ENCODE measurements around the gene RTL10. TPM values are rescaled to one million over a fixed set of nuclear protein-coding genes. Genes with fewer than 3 reads are reported as not detected.
A peak's percentile ranks its signal among the peaks of the same experiment; 100 is the strongest.

The RTL10 gene
- total and polyA plus RNA-seq, 2 of the 13 experiments (the other 11 are each of a cell fraction or from before 2014, with no cell fraction given): 14.1 to 15.8 TPM

DNA sequence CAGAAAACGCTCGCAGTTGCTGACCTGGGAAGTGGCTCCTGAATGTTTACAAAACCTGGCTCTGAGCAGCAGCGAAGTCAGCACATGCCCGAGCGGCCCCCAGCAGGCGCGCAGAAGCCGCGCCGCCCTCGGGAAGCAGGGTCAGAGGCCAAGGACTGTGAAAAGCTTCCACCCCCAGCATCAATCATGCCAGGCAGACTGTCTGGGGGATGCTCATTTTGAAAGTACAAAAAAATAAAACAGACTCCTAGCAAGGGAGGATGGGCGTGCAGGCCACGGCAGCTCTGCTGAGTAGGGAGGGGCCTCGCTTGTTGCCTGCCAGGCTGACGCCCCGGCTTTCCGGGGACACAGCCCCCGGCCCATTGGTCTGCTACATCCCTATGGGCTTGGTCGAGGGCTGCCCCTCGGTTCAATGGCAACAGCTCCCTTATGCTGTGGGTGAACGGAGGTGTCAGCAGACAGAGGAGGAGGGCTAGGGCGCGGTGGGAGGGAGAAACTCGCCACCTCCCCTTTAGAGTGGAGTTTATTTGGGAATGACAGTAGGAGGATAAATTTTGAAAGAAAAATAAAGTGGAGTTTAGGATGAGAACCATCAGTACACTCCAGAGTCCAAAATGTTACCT is 37.7 kb upstream of the RTL10 start (continued):
- no peak for TF ChIP-seq RBAK (CRISPR knock-in tag; IDR thresholded peaks at IDR 0.05)
- peak; percentile 96 for TF ChIP-seq ZNF441 (CRISPR knock-in tag; IDR thresholded peaks at IDR 0.05; ENCODE audit: borderline replicate concordance)
- TF ChIP-seq, protein P1, sequence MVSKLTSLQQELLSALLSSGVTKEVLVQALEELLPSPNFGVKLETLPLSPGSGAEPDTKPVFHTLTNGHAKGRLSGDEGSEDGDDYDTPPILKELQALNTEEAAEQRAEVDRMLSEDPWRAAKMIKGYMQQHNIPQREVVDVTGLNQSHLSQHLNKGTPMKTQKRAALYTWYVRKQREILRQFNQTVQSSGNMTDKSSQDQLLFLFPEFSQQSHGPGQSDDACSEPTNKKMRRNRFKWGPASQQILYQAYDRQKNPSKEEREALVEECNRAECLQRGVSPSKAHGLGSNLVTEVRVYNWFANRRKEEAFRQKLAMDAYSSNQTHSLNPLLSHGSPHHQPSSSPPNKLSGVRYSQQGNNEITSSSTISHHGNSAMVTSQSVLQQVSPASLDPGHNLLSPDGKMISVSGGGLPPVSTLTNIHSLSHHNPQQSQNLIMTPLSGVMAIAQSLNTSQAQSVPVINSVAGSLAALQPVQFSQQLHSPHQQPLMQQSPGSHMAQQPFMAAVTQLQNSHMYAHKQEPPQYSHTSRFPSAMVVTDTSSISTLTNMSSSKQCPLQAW (CRISPR knock-in tag; IDR thresholded peaks at IDR 0.05): peak; percentile 77
- no peak for TF ChIP-seq ZNF549 (CRISPR knock-in tag; IDR thresholded peaks at IDR 0.05)
- peak; percentile 77 for TF ChIP-seq SIX4 (CRISPR knock-in tag; IDR thresholded peaks at IDR 0.05)
- TF ChIP-seq ZBTB8A (CRISPR knock-in tag; IDR thresholded peaks at IDR 0.05; ENCODE audit: borderline replicate concordance, low read depth): 0 out of 2 replicates have a peak, but pooled peaks have one; percentile 38
- TF ChIP-seq GMEB2 (CRISPR knock-in tag; IDR thresholded peaks at IDR 0.05; ENCODE audit: low read depth): 0 out of 2 replicates have a peak, but pooled peaks have one; percentile 37
- TF ChIP-seq, protein P2, sequence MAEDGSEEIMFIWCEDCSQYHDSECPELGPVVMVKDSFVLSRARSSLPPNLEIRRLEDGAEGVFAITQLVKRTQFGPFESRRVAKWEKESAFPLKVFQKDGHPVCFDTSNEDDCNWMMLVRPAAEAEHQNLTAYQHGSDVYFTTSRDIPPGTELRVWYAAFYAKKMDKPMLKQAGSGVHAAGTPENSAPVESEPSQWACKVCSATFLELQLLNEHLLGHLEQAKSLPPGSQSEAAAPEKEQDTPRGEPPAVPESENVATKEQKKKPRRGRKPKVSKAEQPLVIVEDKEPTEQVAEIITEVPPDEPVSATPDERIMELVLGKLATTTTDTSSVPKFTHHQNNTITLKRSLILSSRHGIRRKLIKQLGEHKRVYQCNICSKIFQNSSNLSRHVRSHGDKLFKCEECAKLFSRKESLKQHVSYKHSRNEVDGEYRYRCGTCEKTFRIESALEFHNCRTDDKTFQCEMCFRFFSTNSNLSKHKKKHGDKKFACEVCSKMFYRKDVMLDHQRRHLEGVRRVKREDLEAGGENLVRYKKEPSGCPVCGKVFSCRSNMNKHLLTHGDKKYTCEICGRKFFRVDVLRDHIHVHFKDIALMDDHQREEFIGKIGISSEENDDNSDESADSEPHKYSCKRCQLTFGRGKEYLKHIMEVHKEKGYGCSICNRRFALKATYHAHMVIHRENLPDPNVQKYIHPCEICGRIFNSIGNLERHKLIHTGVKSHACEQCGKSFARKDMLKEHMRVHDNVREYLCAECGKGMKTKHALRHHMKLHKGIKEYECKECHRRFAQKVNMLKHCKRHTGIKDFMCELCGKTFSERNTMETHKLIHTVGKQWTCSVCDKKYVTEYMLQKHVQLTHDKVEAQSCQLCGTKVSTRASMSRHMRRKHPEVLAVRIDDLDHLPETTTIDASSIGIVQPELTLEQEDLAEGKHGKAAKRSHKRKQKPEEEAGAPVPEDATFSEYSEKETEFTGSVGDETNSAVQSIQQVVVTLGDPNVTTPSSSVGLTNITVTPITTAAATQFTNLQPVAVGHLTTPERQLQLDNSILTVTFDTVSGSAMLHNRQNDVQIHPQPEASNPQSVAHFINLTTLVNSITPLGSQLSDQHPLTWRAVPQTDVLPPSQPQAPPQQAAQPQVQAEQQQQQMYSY (CRISPR knock-in tag; IDR thresholded peaks at IDR 0.05): peak; percentile 79; the same call in 1 of the 2 replicates
- peak; percentile 89; the same call in 1 of the 2 replicates for TF ChIP-seq TEAD2 (CRISPR knock-in tag; IDR thresholded peaks at IDR 0.05)
- peak; percentile 98 for TF ChIP-seq ZNF446 (CRISPR knock-in tag; IDR thresholded peaks at IDR 0.05)
- no peak for TF ChIP-seq ZNF513 (CRISPR knock-in tag; conservative IDR thresholded peaks at IDR 0.05)
- TF ChIP-seq, protein P3, sequence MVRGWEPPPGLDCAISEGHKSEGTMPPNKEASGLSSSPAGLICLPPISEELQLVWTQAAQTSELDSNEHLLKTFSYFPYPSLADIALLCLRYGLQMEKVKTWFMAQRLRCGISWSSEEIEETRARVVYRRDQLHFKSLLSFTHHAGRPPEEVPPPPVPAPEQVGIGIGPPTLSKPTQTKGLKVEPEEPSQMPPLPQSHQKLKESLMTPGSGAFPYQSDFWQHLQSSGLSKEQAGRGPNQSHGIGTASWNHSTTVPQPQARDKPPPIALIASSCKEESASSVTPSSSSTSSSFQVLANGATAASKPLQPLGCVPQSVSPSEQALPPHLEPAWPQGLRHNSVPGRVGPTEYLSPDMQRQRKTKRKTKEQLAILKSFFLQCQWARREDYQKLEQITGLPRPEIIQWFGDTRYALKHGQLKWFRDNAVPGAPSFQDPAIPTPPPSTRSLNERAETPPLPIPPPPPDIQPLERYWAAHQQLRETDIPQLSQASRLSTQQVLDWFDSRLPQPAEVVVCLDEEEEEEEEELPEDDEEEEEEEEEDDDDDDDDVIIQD (CRISPR knock-in tag; IDR thresholded peaks at IDR 0.05; ENCODE audit: low read depth): peak; percentile 72; the same call in 1 of the 2 replicates

Measured in HepG2 (cell line).